ENCODE data around the gene AP1S3. TPM values are rescaled to one million over a fixed set of nuclear protein-coding genes. Genes with fewer than 3 reads are reported as not detected.

Gene AP1S3
- total RNA-seq, 1 experiment from 2014 or later: 17.4 TPM

DNA sequence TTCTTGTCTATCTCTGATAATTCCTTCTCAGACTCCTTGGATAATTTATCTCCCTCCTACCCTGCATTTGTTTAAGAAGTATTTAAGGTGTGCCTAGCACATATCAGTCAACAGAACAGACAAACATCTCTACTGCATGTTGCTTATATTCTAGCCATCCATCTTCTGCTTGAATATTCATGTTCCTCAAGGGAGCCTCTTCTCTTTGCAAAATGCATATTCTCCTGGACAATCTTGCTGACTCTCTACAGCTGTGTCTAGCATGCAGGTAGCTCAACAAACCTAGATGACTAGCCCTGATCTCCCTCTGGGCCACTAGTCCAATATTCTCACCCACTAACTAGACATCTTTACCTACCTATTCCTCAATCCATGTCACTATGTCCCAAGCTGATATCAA, 70.0 kb downstream of the AP1S3 start (continued):
- TF ChIP-seq E2F5 (CRISPR knock-in tag; IDR thresholded peaks at IDR 0.05) (no peak), NR1H2 (CRISPR knock-in tag; IDR thresholded peaks at IDR 0.05) (no peak), KAT7 (CRISPR knock-in tag; IDR thresholded peaks at IDR 0.05; ENCODE audit: borderline replicate concordance) (no peak)
- TF ChIP-seq, protein P1, sequence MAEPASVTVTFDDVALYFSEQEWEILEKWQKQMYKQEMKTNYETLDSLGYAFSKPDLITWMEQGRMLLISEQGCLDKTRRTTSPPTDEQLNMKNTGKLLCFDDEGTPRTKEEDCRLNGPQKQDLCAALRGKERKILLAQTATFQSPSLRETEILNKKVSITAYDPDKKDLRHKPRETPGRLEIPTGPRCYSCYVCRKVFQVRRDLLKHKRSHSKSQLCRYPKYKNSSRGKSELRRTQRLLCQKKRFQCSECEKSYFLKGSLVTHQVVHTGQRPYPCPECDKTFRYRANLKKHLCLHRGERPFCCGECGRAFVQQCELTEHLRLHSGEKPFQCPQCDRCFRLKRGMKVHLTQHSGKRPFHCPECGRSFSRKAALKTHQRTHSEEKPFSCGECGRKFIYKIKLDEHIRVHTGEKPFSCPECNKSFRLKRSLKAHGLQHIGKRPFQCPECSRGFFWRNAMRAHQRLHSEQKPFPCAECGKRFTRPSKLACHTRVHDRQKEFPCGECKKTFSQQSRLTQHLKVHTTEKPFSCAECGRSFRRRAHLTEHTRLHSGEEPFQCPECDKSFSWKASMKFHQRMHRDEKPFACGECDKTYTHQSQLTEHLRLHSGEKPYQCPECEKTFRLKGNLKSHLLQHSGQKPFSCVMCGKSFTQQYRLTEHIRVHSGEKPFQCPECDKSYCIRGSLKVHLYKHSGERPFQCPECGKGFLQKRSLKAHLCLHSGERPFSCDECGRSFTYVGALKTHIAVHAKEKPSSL (CRISPR knock-in tag; conservative IDR thresholded peaks at IDR 0.05): no peak

GRCh38 chr2:223765221-223765785, 72.1 kb downstream of the AP1S3 start:
- ATAC-seq (no peak), DNase-seq (ENCODE audit: low spot score) (no peak)
- ChIA-PET CTCF (interaction anchor here (1.3 to 1.8 kb wide), 2 partner anchors 13 to 95 kb away, joined by 5 to 6 read pairs; no protein-coding TSS in a partner anchor), POLR2A (no interaction called here)
- Mint-ChIP-seq H3K27ac (no peak overlapping the region), H3K36me3 (peaks cover 11% of the 10 kb centered on the region), H3K4me3 (no peak overlapping the region), H3K4me1 (no peaks in the 10 kb centered on the region), H3K27me3 (ENCODE audit: low read depth) (no peaks in the 10 kb centered on the region; the same call in 1 of the 2 replicates), H3K9me3 (peaks cover 4% of the 10 kb centered on the region)
- TF ChIP-seq FOXP4 (CRISPR knock-in tag; IDR thresholded peaks at IDR 0.05): no peak
- TF ChIP-seq, protein P1 (CRISPR knock-in tag; conservative IDR thresholded peaks at IDR 0.05): no peak
- no peak for TF ChIP-seq JUN (CRISPR knock-in tag; IDR thresholded peaks at IDR 0.05)
- no peak for TF ChIP-seq TEAD1 (CRISPR knock-in tag; IDR thresholded peaks at IDR 0.05)
- TF ChIP-seq, protein P2, sequence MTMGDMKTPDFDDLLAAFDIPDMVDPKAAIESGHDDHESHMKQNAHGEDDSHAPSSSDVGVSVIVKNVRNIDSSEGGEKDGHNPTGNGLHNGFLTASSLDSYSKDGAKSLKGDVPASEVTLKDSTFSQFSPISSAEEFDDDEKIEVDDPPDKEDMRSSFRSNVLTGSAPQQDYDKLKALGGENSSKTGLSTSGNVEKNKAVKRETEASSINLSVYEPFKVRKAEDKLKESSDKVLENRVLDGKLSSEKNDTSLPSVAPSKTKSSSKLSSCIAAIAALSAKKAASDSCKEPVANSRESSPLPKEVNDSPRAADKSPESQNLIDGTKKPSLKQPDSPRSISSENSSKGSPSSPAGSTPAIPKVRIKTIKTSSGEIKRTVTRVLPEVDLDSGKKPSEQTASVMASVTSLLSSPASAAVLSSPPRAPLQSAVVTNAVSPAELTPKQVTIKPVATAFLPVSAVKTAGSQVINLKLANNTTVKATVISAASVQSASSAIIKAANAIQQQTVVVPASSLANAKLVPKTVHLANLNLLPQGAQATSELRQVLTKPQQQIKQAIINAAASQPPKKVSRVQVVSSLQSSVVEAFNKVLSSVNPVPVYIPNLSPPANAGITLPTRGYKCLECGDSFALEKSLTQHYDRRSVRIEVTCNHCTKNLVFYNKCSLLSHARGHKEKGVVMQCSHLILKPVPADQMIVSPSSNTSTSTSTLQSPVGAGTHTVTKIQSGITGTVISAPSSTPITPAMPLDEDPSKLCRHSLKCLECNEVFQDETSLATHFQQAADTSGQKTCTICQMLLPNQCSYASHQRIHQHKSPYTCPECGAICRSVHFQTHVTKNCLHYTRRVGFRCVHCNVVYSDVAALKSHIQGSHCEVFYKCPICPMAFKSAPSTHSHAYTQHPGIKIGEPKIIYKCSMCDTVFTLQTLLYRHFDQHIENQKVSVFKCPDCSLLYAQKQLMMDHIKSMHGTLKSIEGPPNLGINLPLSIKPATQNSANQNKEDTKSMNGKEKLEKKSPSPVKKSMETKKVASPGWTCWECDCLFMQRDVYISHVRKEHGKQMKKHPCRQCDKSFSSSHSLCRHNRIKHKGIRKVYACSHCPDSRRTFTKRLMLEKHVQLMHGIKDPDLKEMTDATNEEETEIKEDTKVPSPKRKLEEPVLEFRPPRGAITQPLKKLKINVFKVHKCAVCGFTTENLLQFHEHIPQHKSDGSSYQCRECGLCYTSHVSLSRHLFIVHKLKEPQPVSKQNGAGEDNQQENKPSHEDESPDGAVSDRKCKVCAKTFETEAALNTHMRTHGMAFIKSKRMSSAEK (CRISPR knock-in tag; IDR thresholded peaks at IDR 0.05; ENCODE audit: borderline replicate concordance): no peak
- TF ChIP-seq RELA (CRISPR knock-in tag; IDR thresholded peaks at IDR 0.05; ENCODE audit: borderline replicate concordance): no peak
- no peak for TF ChIP-seq PREB (CRISPR knock-in tag; IDR thresholded peaks at IDR 0.05; ENCODE audit: borderline replicate concordance)
- TF ChIP-seq NR3C1 (CRISPR knock-in tag; conservative IDR thresholded peaks at IDR 0.05; ENCODE audit: low read depth): no peak
- TF ChIP-seq CBFB (CRISPR knock-in tag; IDR thresholded peaks at IDR 0.05; ENCODE audit: low read depth): no peak
- no peak for TF ChIP-seq NFE2L1 (CRISPR knock-in tag; IDR thresholded peaks at IDR 0.05)
- TF ChIP-seq MYBL2 (CRISPR knock-in tag; IDR thresholded peaks at IDR 0.05): no peak
- TF ChIP-seq NFYB (CRISPR knock-in tag; conservative IDR thresholded peaks at IDR 0.05; ENCODE audit: low read depth): no peak
- TF ChIP-seq GRHL2 (CRISPR knock-in tag; IDR thresholded peaks at IDR 0.05; ENCODE audit: insufficient replicate concordance, severe bottlenecking): no peak
- no peak for TF ChIP-seq ZNF671 (CRISPR knock-in tag; IDR thresholded peaks at IDR 0.05)
- TF ChIP-seq IRF1 (CRISPR knock-in tag; IDR thresholded peaks at IDR 0.05): no peak
- TF ChIP-seq JAZF1 (CRISPR knock-in tag; IDR thresholded peaks at IDR 0.05): no peak
- TF ChIP-seq, protein P3, sequence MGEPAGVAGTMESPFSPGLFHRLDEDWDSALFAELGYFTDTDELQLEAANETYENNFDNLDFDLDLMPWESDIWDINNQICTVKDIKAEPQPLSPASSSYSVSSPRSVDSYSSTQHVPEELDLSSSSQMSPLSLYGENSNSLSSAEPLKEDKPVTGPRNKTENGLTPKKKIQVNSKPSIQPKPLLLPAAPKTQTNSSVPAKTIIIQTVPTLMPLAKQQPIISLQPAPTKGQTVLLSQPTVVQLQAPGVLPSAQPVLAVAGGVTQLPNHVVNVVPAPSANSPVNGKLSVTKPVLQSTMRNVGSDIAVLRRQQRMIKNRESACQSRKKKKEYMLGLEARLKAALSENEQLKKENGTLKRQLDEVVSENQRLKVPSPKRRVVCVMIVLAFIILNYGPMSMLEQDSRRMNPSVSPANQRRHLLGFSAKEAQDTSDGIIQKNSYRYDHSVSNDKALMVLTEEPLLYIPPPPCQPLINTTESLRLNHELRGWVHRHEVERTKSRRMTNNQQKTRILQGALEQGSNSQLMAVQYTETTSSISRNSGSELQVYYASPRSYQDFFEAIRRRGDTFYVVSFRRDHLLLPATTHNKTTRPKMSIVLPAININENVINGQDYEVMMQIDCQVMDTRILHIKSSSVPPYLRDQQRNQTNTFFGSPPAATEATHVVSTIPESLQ (CRISPR knock-in tag; IDR thresholded peaks at IDR 0.05): no peak
